HK-2 (cell line): ENCODE measurements around the gene SNPH.

Source experiments
- DNase-seq: peaks from one replicate; pipeline ENCODE4 v3.0.0-alpha.2; 2018; ENCODE audit not compliant: unreplicated experiment

Gene SNPH

GRCh38 chr20:1323830-1324597 lies 57.9 kb downstream of the SNPH start:
- no peak for DNase-seq

- no peak for DNase-seq
Observed at GRCh38 chr20:1324598-1325172, 58.6 kb downstream of the SNPH start.

- peak; percentile 99 for DNase-seq
Observed at GRCh38 chr20:1325173-1326030, 59.3 kb downstream of the SNPH start.

- no peak for DNase-seq
Observed at GRCh38 chr20:1326031-1326930, 60.2 kb downstream of the SNPH start.

- DNase-seq = peak; percentile 38
Observed at GRCh38 chr20:1327241-1327653, 61.2 kb downstream of the SNPH start.

GRCh38 chr20:1327827-1328679 lies 62.0 kb downstream of the SNPH start:
- no peak for DNase-seq

GRCh38 chr20:1328680-1329330 lies 62.7 kb downstream of the SNPH start, which contains the start of gene SDCBP2:
Gene SDCBP2 (minus strand): TSS chr20:1329139. CDS start chr20:1320416, 8,723 bp downstream.
- no peak for DNase-seq

GRCh38 chr20:1330075-1330830 lies 64.2 kb downstream of the SNPH start:
- DNase-seq = no peak

GRCh38 chr20:1331101-1331500 lies 65.0 kb downstream of the SNPH start:
- no peak for DNase-seq

- no peak for DNase-seq
Observed at GRCh38 chr20:1331801-1332453, 65.8 kb downstream of the SNPH start.

GRCh38 chr20:1332749-1333300 lies 66.7 kb downstream of the SNPH start:
- no peak for DNase-seq

GRCh38 chr20:1333462-1334369 lies 67.6 kb downstream of the SNPH start:
- no peak for DNase-seq

GRCh38 chr20:1334370-1334731 lies 68.3 kb downstream of the SNPH start:
- no peak for DNase-seq

- no peak for DNase-seq
Observed at GRCh38 chr20:1334761-1335160, 68.7 kb downstream of the SNPH start.

GRCh38 chr20:1335961-1336698 lies 70.0 kb downstream of the SNPH start:
- no peak for DNase-seq

- no peak for DNase-seq
Observed at GRCh38 chr20:1336699-1337367, 70.7 kb downstream of the SNPH start.
